Gastroesophageal sphincter (tissue), 4 donors: ENCODE data around the gene CTNNA1. TPM values are rescaled to one million over a fixed set of nuclear protein-coding genes. Genes with fewer than 3 reads are reported as not detected.

ENCODE experiments used
- ATAC-seq: fragments of 150-250 bp; one replicate; pipeline ENCODE4 v1.9.1; 2016; ENCODE audit warnings: mild to moderate bottlenecking, moderate library complexity
- H3K27ac ChIP-seq, 4 donors: fragments of 200-600 bp; sonication (generic) in 3 of 4; 1 replicate in 3 of 4; 2 replicates in 1 of 4; pipeline ENCODE4 v1.5.1; 2016 to 2019
- H3K27me3 ChIP-seq: fragments of 200-600 bp; sonication (generic); one replicate; pipeline ENCODE4 v1.5.1; 2019
- H3K36me3 ChIP-seq, 2 donors: fragments of 200-600 bp; sonication (generic); one replicate each; pipeline ENCODE4 v1.5.1; 2019; ENCODE audit warnings: control low read depth in 1 of 2
- H3K4me1 ChIP-seq, 3 donors: fragments of 200-600 bp; sonication (generic); 1 replicate in 2 of 3; 2 replicates in 1 of 3; pipeline ENCODE4 v1.5.1; 2016 to 2019; ENCODE audit warnings: control low read depth in 2 of 3
- H3K4me3 ChIP-seq, 2 donors: fragments of 200-600 bp; sonication (generic); one replicate each; pipeline ENCODE4 v1.5.1; 2019; ENCODE audit warnings: mild to moderate bottlenecking in 1 of 2, moderate library complexity in 1 of 2
- H3K9me3 ChIP-seq, 3 donors: fragments of 200-600 bp; sonication (generic); one replicate each; pipeline ENCODE4 v1.5.1; 2017 to 2019; ENCODE audit warnings: control low read depth in 2 of 3
- EP300 ChIP-seq: sonication (generic); formaldehyde crosslinking; IDR thresholded peaks from one replicate; pipeline ENCODE4 v1.6.1; 2017; ENCODE audit warnings: antibody characterized with exemption, mild to moderate bottlenecking
- POLR2A ChIP-seq, 2 donors: fragments of 450-650 bp; IDR thresholded peaks; one replicate each; pipeline ENCODE4 v1.6.1; 2017; ENCODE audit warnings: antibody characterized with exemption in 2 of 2, mild to moderate bottlenecking in 2 of 2, moderate library complexity in 1 of 2
- POLR2AphosphoS5 ChIP-seq: sonication (generic); formaldehyde crosslinking; IDR thresholded peaks from one replicate; pipeline ENCODE4 v1.6.1; 2017; ENCODE audit warnings: antibody characterized with exemption
- WGBS, 2 donors: methylation state at CpG; one replicate each; pipeline ENCODE4 v1.1.5; 2018; ENCODE audit warnings: low coverage in 1 of 2; 5-methylcytosine and 5-hydroxymethylcytosine counted together
- total RNA-seq, 4 donors: library from RNA; depleted of rRNA; stranded (reverse); fragments of >200 nt; gene quantifications; one replicate each; pipeline ENCODE4 v1.1.0, GENCODE V29; 2016
- TF ChIP-seq, protein P1 (sequence below), 4 experiments: fragments of 200-600 bp in 2 of 4; fragments of 450-650 bp in 2 of 4; sonication (generic) in 1 of 4; IDR thresholded peaks; one replicate each; pipeline ENCODE4 v1.5.1; 2017 to 2019; ENCODE audit warnings: antibody characterized with exemption in 4 of 4, mild to moderate bottlenecking in 2 of 4, moderate library complexity in 2 of 4

Gene CTNNA1
- total RNA-seq, 4 donors from 2014 or later = 289 to 425 (median 365) TPM

DNA sequence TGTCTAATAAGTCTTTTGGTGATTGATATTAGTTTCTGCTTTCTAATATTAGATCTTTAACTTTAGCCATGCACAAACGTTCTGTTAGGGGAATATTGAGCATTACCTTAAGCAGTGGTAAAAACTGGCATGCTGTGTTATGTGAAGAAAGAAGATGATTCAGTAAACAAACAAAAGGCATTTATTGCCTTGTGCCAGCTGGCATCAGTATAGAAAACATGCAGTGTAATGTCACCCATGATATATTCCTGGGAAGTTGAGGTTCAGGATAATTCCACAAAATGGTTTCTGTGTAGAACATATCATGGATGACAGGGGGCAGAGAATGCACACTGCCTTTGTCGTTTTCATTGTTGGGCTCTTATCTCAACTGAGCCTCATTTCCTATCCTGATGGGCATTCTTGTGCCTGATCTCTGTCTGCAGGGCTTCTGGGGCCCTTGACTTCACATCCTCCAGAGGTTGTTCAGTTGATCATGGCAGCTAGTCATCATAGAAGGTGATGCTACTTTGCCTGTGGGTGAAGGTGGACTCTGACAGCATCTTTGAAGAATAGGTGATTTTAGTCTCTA, 97.7 kb downstream of the CTNNA1 start:
- Histone ChIP-seq H3K27me3 (no peaks in the 10 kb centered on the region), H3K9me3 (no peaks in the 10 kb centered on the region), H3K4me1 (peaks cover 0 to 51% (median 6%) of the 10 kb centered on the region in 3 donors), H3K36me3 (no peaks in the 10 kb centered on the region), H3K27ac (no peak overlapping the region), H3K4me3 (no peak overlapping the region)
- 38 to 60% methylated on average over 2 of the region's 2 CpGs for WGBS, 2 donors
- no peak for ATAC-seq
- TF ChIP-seq, protein P1, sequence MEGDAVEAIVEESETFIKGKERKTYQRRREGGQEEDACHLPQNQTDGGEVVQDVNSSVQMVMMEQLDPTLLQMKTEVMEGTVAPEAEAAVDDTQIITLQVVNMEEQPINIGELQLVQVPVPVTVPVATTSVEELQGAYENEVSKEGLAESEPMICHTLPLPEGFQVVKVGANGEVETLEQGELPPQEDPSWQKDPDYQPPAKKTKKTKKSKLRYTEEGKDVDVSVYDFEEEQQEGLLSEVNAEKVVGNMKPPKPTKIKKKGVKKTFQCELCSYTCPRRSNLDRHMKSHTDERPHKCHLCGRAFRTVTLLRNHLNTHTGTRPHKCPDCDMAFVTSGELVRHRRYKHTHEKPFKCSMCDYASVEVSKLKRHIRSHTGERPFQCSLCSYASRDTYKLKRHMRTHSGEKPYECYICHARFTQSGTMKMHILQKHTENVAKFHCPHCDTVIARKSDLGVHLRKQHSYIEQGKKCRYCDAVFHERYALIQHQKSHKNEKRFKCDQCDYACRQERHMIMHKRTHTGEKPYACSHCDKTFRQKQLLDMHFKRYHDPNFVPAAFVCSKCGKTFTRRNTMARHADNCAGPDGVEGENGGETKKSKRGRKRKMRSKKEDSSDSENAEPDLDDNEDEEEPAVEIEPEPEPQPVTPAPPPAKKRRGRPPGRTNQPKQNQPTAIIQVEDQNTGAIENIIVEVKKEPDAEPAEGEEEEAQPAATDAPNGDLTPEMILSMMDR (IDR thresholded peaks at IDR 0.05) = no peak
- TF ChIP-seq EP300 (no peak), POLR2AphosphoS5 (no peak), POLR2A (IDR thresholded peaks at IDR 0.05) (no peak)

DNA sequence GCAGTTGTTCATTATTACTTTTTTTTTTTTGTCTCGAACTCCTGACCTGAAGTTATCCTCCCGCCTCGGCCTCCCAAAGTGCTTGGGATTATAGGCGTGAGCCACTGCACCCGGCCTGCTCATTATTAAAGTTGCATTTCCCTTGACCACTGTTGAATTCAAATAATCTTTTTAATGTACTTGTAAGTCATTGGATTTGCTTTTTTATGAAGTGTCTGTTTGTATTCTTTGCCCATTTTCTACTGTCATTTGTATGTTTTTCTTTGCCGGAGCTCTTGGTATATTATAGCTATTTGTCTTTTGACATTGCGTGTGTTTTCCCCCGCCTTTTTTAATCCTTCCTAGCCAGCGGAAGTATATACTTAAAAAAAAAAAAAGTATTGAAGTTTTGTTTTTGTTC, 99.9 kb downstream of the CTNNA1 start:
- no peaks in the 10 kb centered on the region for H3K27me3 ChIP-seq
- ATAC-seq = no peak
- no peaks in the 10 kb centered on the region for H3K36me3 ChIP-seq
- no peak overlapping the region for H3K4me3 ChIP-seq
- no peaks in the 10 kb centered on the region for H3K9me3 ChIP-seq
- WGBS, 2 donors = 74 to 81% methylated on average over 8 of the region's 9 CpGs
- H3K27ac ChIP-seq = no peak overlapping the region
- peaks cover 0 to 31% (median 6%) of the 10 kb centered on the region in 3 donors for H3K4me1 ChIP-seq
- TF ChIP-seq EP300 = no peak
- no peak for TF ChIP-seq POLR2AphosphoS5
- TF ChIP-seq POLR2A (IDR thresholded peaks at IDR 0.05) = no peak
- TF ChIP-seq, protein P1 (IDR thresholded peaks at IDR 0.05) = no peak

- Histone ChIP-seq H3K4me1 (peaks cover 8 to 48% (median 17%) of the 10 kb centered on the region in 3 donors), H3K27ac (no peak overlapping the region), H3K9me3 (peaks cover 0 to 13% (median 0%) of the 10 kb centered on the region in 3 donors), H3K36me3 (peaks cover 0 to 12% of the 10 kb centered on the region in 2 donors), H3K4me3 (no peak overlapping the region), H3K27me3 (no peaks in the 10 kb centered on the region)
- no peak for TF ChIP-seq POLR2AphosphoS5
- TF ChIP-seq POLR2A (IDR thresholded peaks at IDR 0.05) = no peak
- TF ChIP-seq EP300 = no peak
- TF ChIP-seq, protein P1 (IDR thresholded peaks at IDR 0.05) = no peak
- no peak for ATAC-seq
- 60% methylated on average over 1 of the region's 1 CpG; no CpG with 5 or more reads in 1 of the 2 donors for WGBS, 2 donors
These were observed 113.8 kb downstream of the CTNNA1 start for GRCh38 chr5:138867011-138867410.

DNA sequence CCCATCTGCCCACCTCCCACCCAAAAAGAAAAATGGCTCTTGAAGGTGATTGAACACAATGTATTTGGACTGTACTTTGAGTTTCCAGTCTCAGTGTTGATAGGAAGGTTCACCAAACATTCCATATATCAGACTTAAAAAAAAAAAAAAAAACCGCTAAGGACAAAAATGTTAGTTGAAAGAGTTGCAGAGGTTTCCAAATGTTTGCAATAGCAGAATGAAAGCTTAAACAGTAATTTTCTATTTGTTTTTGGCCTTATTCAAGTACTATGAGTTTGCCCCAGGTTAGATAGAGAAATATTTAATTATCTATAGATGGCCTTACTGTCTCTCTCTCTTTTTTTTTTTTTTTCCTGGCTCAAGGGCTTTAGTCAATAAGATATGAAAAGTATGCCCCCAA, 115.8 kb downstream of the CTNNA1 start:
- ATAC-seq = no peak

More for the DNA sequence above, 115.8 kb downstream of the CTNNA1 start:
- Histone ChIP-seq H3K4me3 (no peak overlapping the region), H3K9me3 (peaks cover 0 to under 1% (median 0%) of the 10 kb centered on the region in 3 donors), H3K36me3 (no peaks in the 10 kb centered on the region), H3K4me1 (peaks cover 8 to 68% (median 21%) of the 10 kb centered on the region in 3 donors), H3K27me3 (no peaks in the 10 kb centered on the region), H3K27ac (no peak overlapping the region)
- WGBS, 2 donors = 56 to 81% methylated on average over 1 of the region's 1 CpG
- TF ChIP-seq, protein P1 (IDR thresholded peaks at IDR 0.05) = no peak
- TF ChIP-seq EP300 (no peak), POLR2A (IDR thresholded peaks at IDR 0.05) (no peak), POLR2AphosphoS5 (no peak)
